H9 (cell line): Measurements from ENCODE around the gene ZBED1. TPM values are rescaled to one million over a fixed set of nuclear protein-coding genes. Genes with fewer than 3 reads are reported as not detected.
A peak's percentile ranks its signal among the peaks of the same experiment; 100 is the strongest.

Experiments
- DNase-seq: peaks from one replicate; pipeline ENCODE4 v3.0.0-alpha.2; 2017
- H2AFZ ChIP-seq: one replicate; pipeline ENCODE4 v1.6.1; 2013; ENCODE audit warnings: mild to moderate bottlenecking, low read length, control low read depth, moderate library complexity
- H2AK5ac ChIP-seq: 2 replicates; pipeline ENCODE4 v1.6.1; 2013; ENCODE audit warnings: low read length, control low read depth, mixed read lengths; ENCODE audit not compliant: insufficient read length
- H2BK120ac ChIP-seq: one replicate; pipeline ENCODE4 v1.6.1; 2013; ENCODE audit warnings: low read depth, mild to moderate bottlenecking, low read length, control low read depth, inconsistent platforms; ENCODE audit not compliant: poor library complexity, severe bottlenecking
- H2BK12ac ChIP-seq: 2 replicates; pipeline ENCODE4 v1.6.1; 2013; ENCODE audit warnings: low read length, control low read depth, mixed read lengths, low read depth; ENCODE audit not compliant: insufficient read length
- H2BK15ac ChIP-seq: 2 replicates; pipeline ENCODE4 v1.6.1; 2013; ENCODE audit warnings: low read depth, low read length, control low read depth
- H2BK20ac ChIP-seq: one replicate; pipeline ENCODE4 v1.6.1; 2013; ENCODE audit warnings: low read depth, mild to moderate bottlenecking, low read length, control low read depth, inconsistent platforms; ENCODE audit not compliant: poor library complexity, severe bottlenecking
- H2BK5ac ChIP-seq: 2 replicates; pipeline ENCODE4 v1.6.1; 2013; ENCODE audit warnings: low read length, control low read depth, mixed read lengths; ENCODE audit not compliant: insufficient read length
- H3K14ac ChIP-seq: 2 replicates; pipeline ENCODE4 v1.6.1; 2013; ENCODE audit warnings: low read length, control low read depth; ENCODE audit not compliant: insufficient read depth
- H3K18ac ChIP-seq: 2 replicates; pipeline ENCODE4 v1.6.1; 2013; ENCODE audit warnings: low read depth, mild to moderate bottlenecking, mixed read lengths, low read length, control low read depth; ENCODE audit not compliant: insufficient read length
- H3K23ac ChIP-seq: 2 replicates; pipeline ENCODE4 v1.6.1; 2013; ENCODE audit warnings: low read length, control low read depth, mixed read lengths, low read depth; ENCODE audit not compliant: insufficient read length
- H3K23me2 ChIP-seq: 2 replicates; pipeline ENCODE4 v1.6.1; 2013; ENCODE audit warnings: low read depth, mild to moderate bottlenecking, mixed read lengths, low read length, control low read depth; ENCODE audit not compliant: insufficient read length, poor library complexity, severe bottlenecking
- H3K27ac ChIP-seq: 2 replicates; pipeline ENCODE4 v1.5.1; 2013; ENCODE audit warnings: low read length, control low read depth, mixed read lengths, low read depth; ENCODE audit not compliant: insufficient read length
- H3K27me3 ChIP-seq: 2 replicates; pipeline ENCODE4 v1.6.1; 2013; ENCODE audit warnings: low read length, control low read depth, inconsistent platforms; ENCODE audit not compliant: insufficient read depth
- H3K4ac ChIP-seq: 2 replicates; pipeline ENCODE4 v1.6.1; 2013; ENCODE audit warnings: low read depth, mild to moderate bottlenecking, control low read depth, inconsistent platforms, low read length, moderate library complexity
- H3K4me1 ChIP-seq: 2 replicates; pipeline ENCODE4 v1.6.1; 2013; ENCODE audit warnings: low read length, control low read depth, inconsistent platforms; ENCODE audit not compliant: insufficient read depth
- H3K4me2 ChIP-seq: 2 replicates; pipeline ENCODE4 v1.6.1; 2013; ENCODE audit warnings: low read length, control low read depth, mixed read lengths; ENCODE audit not compliant: insufficient read length, insufficient read depth
- H3K56ac ChIP-seq: 2 replicates; pipeline ENCODE4 v1.6.1; 2013; ENCODE audit warnings: low read depth, mild to moderate bottlenecking, mixed read lengths, low read length, control low read depth; ENCODE audit not compliant: insufficient read length
- H3K79me1 ChIP-seq: 2 replicates; pipeline ENCODE4 v1.6.1; 2013; ENCODE audit warnings: low read depth, mild to moderate bottlenecking, moderate library complexity, low read length, control low read depth, inconsistent platforms; ENCODE audit not compliant: insufficient read depth, poor library complexity, severe bottlenecking
- H3K79me2 ChIP-seq: 2 replicates; pipeline ENCODE4 v1.6.1; 2013; ENCODE audit warnings: low read length, control low read depth, inconsistent platforms; ENCODE audit not compliant: insufficient read depth
- H3K9ac ChIP-seq: 2 replicates; pipeline ENCODE4 v1.6.1; 2013; ENCODE audit warnings: low read length, control low read depth, mixed read lengths; ENCODE audit not compliant: insufficient read length; ENCODE audit errors: extremely low read depth
- H3K9me3 ChIP-seq: one replicate; pipeline ENCODE4 v1.6.1; 2013; ENCODE audit warnings: low read depth, low read length, inconsistent platforms; ENCODE audit not compliant: control insufficient read depth
- H3T11ph ChIP-seq: one replicate; pipeline ENCODE4 v1.6.1; 2013; ENCODE audit warnings: mild to moderate bottlenecking, low read length, control low read depth, inconsistent platforms
- H4K20me1 ChIP-seq: one replicate; pipeline ENCODE4 v1.6.1; 2013; ENCODE audit not compliant: control insufficient read depth, insufficient read length, insufficient read depth
- H4K5ac ChIP-seq: 2 replicates; pipeline ENCODE4 v1.6.1; 2013; ENCODE audit warnings: low read depth, mild to moderate bottlenecking, mixed read lengths, low read length, control low read depth; ENCODE audit not compliant: insufficient read length
- H4K8ac ChIP-seq: replicated peaks from 2 replicates; pipeline ENCODE4 v1.6.1; 2013; ENCODE audit warnings: low read length, control low read depth, mixed read lengths, low read depth; ENCODE audit not compliant: insufficient read length
- H4K91ac ChIP-seq: 2 replicates; pipeline ENCODE4 v1.6.1; 2013; ENCODE audit warnings: low read depth, mild to moderate bottlenecking, moderate library complexity, mixed read lengths, low read length, control low read depth; ENCODE audit not compliant: insufficient read length
- H3K27ac Mint-ChIP-seq, 3 experiments: 2 replicates in 2 of 3; 3 replicates in 1 of 3; pipeline ENCODE4 v1.8.0; 2020 to 2021; ENCODE audit warnings: mixed read lengths in 3 of 3, mild to moderate bottlenecking in 1 of 3, moderate library complexity in 1 of 3
- H3K27me3 Mint-ChIP-seq: 2 replicates; pipeline ENCODE4 v1.8.0; 2021; ENCODE audit warnings: low read depth, mild to moderate bottlenecking, moderate library complexity, mixed read lengths
- H3K36me3 Mint-ChIP-seq, 3 experiments: 2 replicates in 2 of 3; 3 replicates in 1 of 3; pipeline ENCODE4 v1.8.0; 2020 to 2021; ENCODE audit warnings: low read depth in 3 of 3, mixed read lengths in 3 of 3; ENCODE audit not compliant: insufficient read depth in 1 of 3
- H3K4me1 Mint-ChIP-seq, 2 experiments: 2 replicates each; pipeline ENCODE4 v1.8.0; 2020; ENCODE audit warnings: mixed read lengths in 2 of 2
- H3K4me3 Mint-ChIP-seq, 2 experiments: 2 replicates in 1 of 2; 3 replicates in 1 of 2; pipeline ENCODE4 v1.8.0; 2020 to 2021; ENCODE audit warnings: mild to moderate bottlenecking in 2 of 2, mixed read lengths in 2 of 2, moderate library complexity in 1 of 2
- H3K9me3 Mint-ChIP-seq, 2 experiments: 2 replicates in 1 of 2; 3 replicates in 1 of 2; pipeline ENCODE4 v1.8.0; 2020; ENCODE audit warnings: mild to moderate bottlenecking in 2 of 2, mixed read lengths in 2 of 2, moderate library complexity in 1 of 2
- CTCF ChIP-seq: fragments of 200-600 bp; sonication (generic); conservative IDR thresholded peaks from 3 replicates; pipeline ENCODE4 v1.8.0; 2021; ENCODE audit warnings: antibody characterized with exemption, mild to moderate bottlenecking
- WGBS: extraction: QIAGEN DNeasy Blood & Tissue Kit; methylation state at CpG from one replicate; pipeline ENCODE4 v1.1.7; 2013; ENCODE audit warnings: missing lambda C conversion rate, low lambda C conversion rate, mixed read lengths; ENCODE audit not compliant: insufficient read length; ENCODE audit errors: extremely low coverage; 5-methylcytosine and 5-hydroxymethylcytosine counted together
- total RNA-seq: library from RNA; stranded (reverse); gene quantifications from 2 replicates; pipeline ENCODE4 v1.2.1, GENCODE V29; 2021

Gene ZBED1
- total RNA-seq, 1 experiment from 2014 or later, result 61.1 TPM

- no peaks in the 10 kb centered on the region for H3K79me1 ChIP-seq
- no peak overlapping the region for H3K4me2 ChIP-seq
- H3K27ac Mint-ChIP-seq, result peak overlapping the region in 1 of 3 experiments; percentile 31; a peak in 1 of 7 replicates
- H3K79me2 ChIP-seq, result no peaks in the 10 kb centered on the region
- no peaks in the 10 kb centered on the region for H3K27me3 ChIP-seq
- H3K23me2 ChIP-seq, result no peaks in the 10 kb centered on the region
- no peak overlapping the region for H4K5ac ChIP-seq
- no peak overlapping the region for H3K23ac ChIP-seq
- H2BK5ac ChIP-seq, result no peak overlapping the region
- no peak overlapping the region for H2BK15ac ChIP-seq
- H3K4me1 Mint-ChIP-seq, result peaks cover 13 to 15% of the 10 kb centered on the region in 2 experiments
- H3K18ac ChIP-seq, result no peak overlapping the region
- peaks cover 2% of the 10 kb centered on the region; the same call in 1 of the 2 replicates for H3K27me3 Mint-ChIP-seq
- no peak overlapping the region for H3K56ac ChIP-seq
- H3K4ac ChIP-seq, result no peak overlapping the region
- H3K4me3 Mint-ChIP-seq, result no peak overlapping the region
- H3K4me1 ChIP-seq, result no peaks in the 10 kb centered on the region
- no peak for DNase-seq
- H4K8ac ChIP-seq, result no peak overlapping the region
- no peak overlapping the region for H3K14ac ChIP-seq
- H2BK120ac ChIP-seq, result no peak overlapping the region
- no peak overlapping the region for H3K9ac ChIP-seq
- no CpG with 5 or more reads among the region's 8 CpGs for WGBS
- H2AK5ac ChIP-seq, result no peak overlapping the region
- H2BK20ac ChIP-seq, result no peak overlapping the region
- TF ChIP-seq CTCF, result no peak
- H3T11ph ChIP-seq, result no peak overlapping the region
- H3K36me3 Mint-ChIP-seq, result peaks cover 0 to 7% (median 0%) of the 10 kb centered on the region in 3 experiments; a peak in 1 of 7 replicates
- no peak overlapping the region for H4K91ac ChIP-seq
- no peak overlapping the region for H3K27ac ChIP-seq
- H3K9me3 ChIP-seq, result no peaks in the 10 kb centered on the region
- H2AFZ ChIP-seq, result no peak overlapping the region
- H3K9me3 Mint-ChIP-seq, result no peaks in the 10 kb centered on the region; a peak in 1 of 5 replicates
- no peaks in the 10 kb centered on the region for H4K20me1 ChIP-seq
- no peak overlapping the region for H2BK12ac ChIP-seq
Measured at GRCh38 chrX:2512501-2512900, 11.7 kb upstream of the ZBED1 start.
